ENCODE data around the gene ZNF680.

DNA sequence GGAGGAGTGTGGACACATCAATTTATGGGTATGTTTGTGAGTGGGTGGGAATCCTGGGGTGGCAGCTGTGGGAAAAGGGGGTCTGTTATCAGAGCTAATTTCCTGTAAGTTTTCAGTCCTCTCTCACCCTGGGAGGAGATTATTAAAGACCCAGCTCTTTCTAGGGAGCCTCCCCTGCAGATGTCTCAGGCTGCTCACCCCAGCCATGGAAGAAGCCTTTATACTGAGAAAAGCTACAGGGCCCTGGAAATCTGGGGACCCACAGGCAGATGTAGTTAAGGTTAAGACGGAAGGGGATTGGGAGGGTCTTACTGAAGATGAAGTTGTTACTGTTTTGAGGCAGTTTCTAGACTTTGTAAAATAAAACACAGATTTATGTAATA lies 4.6 kb downstream of the ZNF680 start:
- TF ChIP-seq, protein P1, sequence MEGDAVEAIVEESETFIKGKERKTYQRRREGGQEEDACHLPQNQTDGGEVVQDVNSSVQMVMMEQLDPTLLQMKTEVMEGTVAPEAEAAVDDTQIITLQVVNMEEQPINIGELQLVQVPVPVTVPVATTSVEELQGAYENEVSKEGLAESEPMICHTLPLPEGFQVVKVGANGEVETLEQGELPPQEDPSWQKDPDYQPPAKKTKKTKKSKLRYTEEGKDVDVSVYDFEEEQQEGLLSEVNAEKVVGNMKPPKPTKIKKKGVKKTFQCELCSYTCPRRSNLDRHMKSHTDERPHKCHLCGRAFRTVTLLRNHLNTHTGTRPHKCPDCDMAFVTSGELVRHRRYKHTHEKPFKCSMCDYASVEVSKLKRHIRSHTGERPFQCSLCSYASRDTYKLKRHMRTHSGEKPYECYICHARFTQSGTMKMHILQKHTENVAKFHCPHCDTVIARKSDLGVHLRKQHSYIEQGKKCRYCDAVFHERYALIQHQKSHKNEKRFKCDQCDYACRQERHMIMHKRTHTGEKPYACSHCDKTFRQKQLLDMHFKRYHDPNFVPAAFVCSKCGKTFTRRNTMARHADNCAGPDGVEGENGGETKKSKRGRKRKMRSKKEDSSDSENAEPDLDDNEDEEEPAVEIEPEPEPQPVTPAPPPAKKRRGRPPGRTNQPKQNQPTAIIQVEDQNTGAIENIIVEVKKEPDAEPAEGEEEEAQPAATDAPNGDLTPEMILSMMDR (IDR thresholded peaks at IDR 0.05; ENCODE audit: borderline replicate concordance, extremely low read depth, low read length, poor library complexity, severe bottlenecking), result no peak
- TF ChIP-seq EZH2 (IDR thresholded peaks at IDR 0.05; ENCODE audit: borderline replicate concordance, low read depth, low read length, severe bottlenecking), result no peak

Measured in DND-41 (cell line).